OCI-LY3 (cell line): ENCODE results near the gene PHACTR3.

Experiments
- H2AFZ ChIP-seq: fragments of 200-600, 300-600 bp; shearing (Covaris generic); 2 replicates; pipeline ENCODE4 v1.6.0; 2014; ENCODE audit warnings: antibody characterized with exemption, low read depth, low read length
- H3K27ac ChIP-seq: fragments of 200-600, 300-600 bp; sonication (generic); 2 replicates; pipeline ENCODE4 v1.5.1; 2014; ENCODE audit warnings: mild to moderate bottlenecking, low read length, moderate library complexity, mixed read lengths
- H3K27me3 ChIP-seq: fragments of 200-600, 300-600 bp; sonication (generic); 2 replicates; pipeline ENCODE4 v1.6.1; 2014; ENCODE audit warnings: low read depth, low read length, mixed read lengths
- H3K36me3 ChIP-seq: fragments of 200-600, 300-600 bp; sonication (generic); replicated peaks from 2 replicates; pipeline ENCODE3; 2014; ENCODE audit warnings: low read depth, low read length, mixed read lengths
- H3K4me1 ChIP-seq: fragments of 300-600, 200-600 bp; sonication (generic); 2 replicates; pipeline ENCODE4 v1.6.1; 2014; ENCODE audit warnings: low read length, mixed read lengths
- H3K4me2 ChIP-seq: fragments of 200-600, 300-600 bp; sonication (generic); 2 replicates; pipeline ENCODE4 v1.6.1; 2014; ENCODE audit warnings: low read length, mixed read lengths
- H3K4me3 ChIP-seq: fragments of 300-600, 200-600 bp; sonication (generic); 2 replicates; pipeline ENCODE4 v1.5.1; 2014; ENCODE audit warnings: antibody characterized with exemption, mild to moderate bottlenecking, low read length, moderate library complexity
- H3K79me2 ChIP-seq: fragments of 300-600, 200-600 bp; shearing (Covaris generic); 2 replicates; pipeline ENCODE4 v1.6.1; 2014; ENCODE audit warnings: mild to moderate bottlenecking, low read length, mixed read lengths
- H3K9ac ChIP-seq: fragments of 300-600, 200-600 bp; shearing (Covaris generic); 2 replicates; pipeline ENCODE4 v1.6.0; 2014; ENCODE audit warnings: mild to moderate bottlenecking, low read length, moderate library complexity
- H3K9me3 ChIP-seq: fragments of 200-600, 300-600 bp; shearing (Covaris generic); 2 replicates; pipeline ENCODE4 v1.6.1; 2014; ENCODE audit warnings: low read length, mixed read lengths; ENCODE audit not compliant: insufficient read depth
- H4K20me1 ChIP-seq: fragments of 200-600, 300-600 bp; sonication (generic); 2 replicates; pipeline ENCODE4 v1.6.1; 2016; ENCODE audit warnings: low read length, mixed read lengths; ENCODE audit not compliant: insufficient read depth
- CTCF ChIP-seq: fragments of 200-600, 300-600 bp; sonication (generic); IDR thresholded peaks from 2 replicates; pipeline ENCODE4 v1.5.1; 2014; ENCODE audit warnings: antibody characterized with exemption, low read length, low read depth
- EZH2phosphoT487 ChIP-seq: fragments of 200-600 bp; shearing (Covaris generic); IDR thresholded peaks from 2 replicates; pipeline ENCODE4 v1.6.1; 2018; ENCODE audit warnings: antibody characterized with exemption, mixed run types, low read depth

PHACTR3 gene

GRCh38 chr20:59809630-59810448 is 205.5 kb downstream of the PHACTR3 start:
- H3K36me3 ChIP-seq = no peaks in the 10 kb centered on the region
- no peaks in the 10 kb centered on the region for H3K79me2 ChIP-seq
- peaks cover 20% of the 10 kb centered on the region for H3K27me3 ChIP-seq
- H3K9ac ChIP-seq = no peak overlapping the region
- no peaks in the 10 kb centered on the region for H4K20me1 ChIP-seq
- H2AFZ ChIP-seq = no peak overlapping the region
- TF ChIP-seq EZH2phosphoT487 = no peak
- no peak for TF ChIP-seq CTCF
- no peak overlapping the region for H3K4me3 ChIP-seq
- H3K27ac ChIP-seq = no peak overlapping the region
- H3K4me2 ChIP-seq = no peak overlapping the region
- H3K9me3 ChIP-seq = no peaks in the 10 kb centered on the region
- no peaks in the 10 kb centered on the region for H3K4me1 ChIP-seq

GRCh38 chr20:59810449-59811187 is 206.3 kb downstream of the PHACTR3 start:
- Histone ChIP-seq H4K20me1 (no peaks in the 10 kb centered on the region), H3K4me3 (no peak overlapping the region), H3K9ac (no peak overlapping the region), H3K4me1 (no peaks in the 10 kb centered on the region), H3K27ac (no peak overlapping the region), H3K27me3 (peaks cover 24% of the 10 kb centered on the region), H2AFZ (no peak overlapping the region), H3K9me3 (no peaks in the 10 kb centered on the region), H3K36me3 (no peaks in the 10 kb centered on the region), H3K4me2 (no peak overlapping the region), H3K79me2 (no peaks in the 10 kb centered on the region)
- TF ChIP-seq CTCF (no peak), EZH2phosphoT487 (no peak)

- Histone ChIP-seq H4K20me1 (no peaks in the 10 kb centered on the region), H3K36me3 (no peaks in the 10 kb centered on the region), H2AFZ (no peak overlapping the region), H3K27ac (no peak overlapping the region), H3K4me2 (no peak overlapping the region), H3K4me3 (no peak overlapping the region), H3K27me3 (peaks cover 24% of the 10 kb centered on the region), H3K9ac (no peak overlapping the region), H3K79me2 (no peaks in the 10 kb centered on the region), H3K9me3 (no peaks in the 10 kb centered on the region), H3K4me1 (no peaks in the 10 kb centered on the region)
- no peak for TF ChIP-seq CTCF
- no peak for TF ChIP-seq EZH2phosphoT487
Measured at GRCh38 chr20:59811681-59812171, 207.4 kb downstream of the PHACTR3 start.
